LHCN-M2 (cell line): Measurements from ENCODE around the gene CMIP. TPM values are rescaled to one million over a fixed set of nuclear protein-coding genes. Genes with fewer than 3 reads are reported as not detected.

Experiments used
- DNase-seq: peaks from one replicate; pipeline ENCODE4 v3.0.0-alpha.2; 2012; ENCODE audit warnings: low read depth
- total RNA-seq: library from RNA; depleted of rRNA; stranded (reverse); fragments of >200 nt; gene quantifications from 2 replicates; pipeline ENCODE4 v1.2.3, GENCODE V29; 2014

The CMIP gene
- total RNA-seq, 1 experiment from 2014 or later = 6.0 TPM

GRCh38 chr16:81618661-81619060, 174.1 kb downstream of the CMIP start:
- DNase-seq = no peak

GRCh38 chr16:81620029-81620428, 175.4 kb downstream of the CMIP start:
- DNase-seq = no peak

- no peak for DNase-seq
Observed at GRCh38 chr16:81620796-81621195, 176.2 kb downstream of the CMIP start.

GRCh38 chr16:81621496-81621895, 176.9 kb downstream of the CMIP start:
- DNase-seq = no peak

- DNase-seq = peak; percentile 44
Observed at GRCh38 chr16:81623365-81624102, 178.9 kb downstream of the CMIP start.

- DNase-seq = no peak
Observed at GRCh38 chr16:81624403-81624759, 179.8 kb downstream of the CMIP start.

- DNase-seq = no peak
Observed at GRCh38 chr16:81624760-81625543, 180.3 kb downstream of the CMIP start.

- no peak for DNase-seq
Observed at GRCh38 chr16:81625544-81626153, 181.0 kb downstream of the CMIP start.

GRCh38 chr16:81626181-81626674, 181.6 kb downstream of the CMIP start:
- DNase-seq = no peak

GRCh38 chr16:81627024-81627423, 182.4 kb downstream of the CMIP start:
- DNase-seq = no peak

- DNase-seq = no peak
Observed at GRCh38 chr16:81627729-81628244, 183.2 kb downstream of the CMIP start.

GRCh38 chr16:81629034-81629802, 184.6 kb downstream of the CMIP start:
- DNase-seq = no peak

GRCh38 chr16:81629896-81630634, 185.5 kb downstream of the CMIP start:
- no peak for DNase-seq

GRCh38 chr16:81630635-81631031, 186.0 kb downstream of the CMIP start:
- no peak for DNase-seq

- no peak for DNase-seq
Observed at GRCh38 chr16:81632392-81633146, 188.0 kb downstream of the CMIP start.

- DNase-seq = no peak
Observed at GRCh38 chr16:81633147-81633619, 188.6 kb downstream of the CMIP start.

- no peak for DNase-seq
Observed at GRCh38 chr16:81633680-81634379, 189.2 kb downstream of the CMIP start.

- DNase-seq = no peak
Observed at GRCh38 chr16:81634380-81635062, 189.9 kb downstream of the CMIP start.
